Measurements from ENCODE around the gene PTPRT. TPM values are rescaled to one million over a fixed set of nuclear protein-coding genes. Genes with fewer than 3 reads are reported as not detected.

Gene PTPRT
- total RNA-seq, 1 experiment from 2014 or later = not detected

DNA sequence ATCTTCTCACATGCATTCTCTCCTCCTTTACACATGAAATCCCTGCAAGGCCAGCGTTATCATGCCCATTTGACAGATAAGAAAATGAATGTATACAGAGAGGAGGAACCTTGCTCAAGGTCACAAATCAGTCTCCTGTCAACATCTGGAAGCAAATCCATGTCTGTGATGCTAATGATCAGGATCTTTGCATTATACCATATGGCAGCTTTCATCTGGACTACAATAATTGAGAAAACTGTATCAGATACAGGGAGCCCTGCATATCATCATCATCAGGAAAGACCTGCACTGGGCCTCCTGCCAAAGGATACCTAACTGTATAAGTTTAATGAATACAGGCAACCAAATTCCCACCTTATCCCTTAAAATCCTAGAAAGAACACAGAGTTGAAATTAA lies 213.7 kb downstream of the PTPRT start:
- no peak for DNase-seq (ENCODE audit: low spot score)

DNA sequence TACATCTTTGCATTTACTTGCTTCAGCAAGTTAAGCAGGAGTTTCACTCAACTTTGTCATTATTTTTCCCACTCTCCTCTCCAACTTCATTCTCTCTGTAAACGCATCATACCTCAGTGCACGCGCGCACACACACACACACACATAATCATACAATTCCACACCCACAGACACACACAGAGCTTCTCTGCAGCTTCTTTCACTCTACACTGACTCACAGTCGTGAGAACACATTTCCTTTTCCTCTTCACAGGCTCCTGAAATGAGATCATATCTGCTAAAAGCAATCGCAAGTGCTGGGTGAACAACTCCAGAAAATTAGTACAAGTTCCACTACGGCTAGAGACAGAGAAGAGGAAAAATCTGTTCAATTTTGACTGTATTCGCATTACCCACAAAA lies 215.4 kb downstream of the PTPRT start:
- no peak for DNase-seq (ENCODE audit: low spot score)

DNA sequence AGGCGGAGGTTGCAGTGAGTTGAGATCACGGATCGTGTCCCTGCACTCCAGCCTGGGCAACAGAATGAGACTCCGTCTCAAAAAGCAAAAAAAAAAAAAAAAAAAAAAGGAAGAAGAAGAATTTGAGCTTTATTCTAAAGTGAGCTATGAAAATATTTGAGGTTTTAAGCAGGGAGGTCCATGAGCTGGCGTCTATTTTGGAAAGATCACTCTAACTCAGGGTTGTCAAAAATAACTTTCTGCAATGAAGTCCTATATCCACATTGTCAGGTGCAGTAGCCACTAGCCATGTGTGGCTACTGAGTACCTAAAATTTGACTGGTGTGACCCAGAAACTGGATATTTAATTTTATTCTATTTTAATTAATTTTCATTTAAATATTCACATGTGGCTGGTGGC lies 217.1 kb downstream of the PTPRT start:
- DNase-seq (ENCODE audit: low spot score) = no peak

- no peak for DNase-seq (ENCODE audit: low spot score)
Observed at GRCh38 chr20:42968746-42969145, 221.0 kb downstream of the PTPRT start.

- DNase-seq (ENCODE audit: low spot score) = no peak
Observed at GRCh38 chr20:42963796-42964195, 225.9 kb downstream of the PTPRT start.

DNA sequence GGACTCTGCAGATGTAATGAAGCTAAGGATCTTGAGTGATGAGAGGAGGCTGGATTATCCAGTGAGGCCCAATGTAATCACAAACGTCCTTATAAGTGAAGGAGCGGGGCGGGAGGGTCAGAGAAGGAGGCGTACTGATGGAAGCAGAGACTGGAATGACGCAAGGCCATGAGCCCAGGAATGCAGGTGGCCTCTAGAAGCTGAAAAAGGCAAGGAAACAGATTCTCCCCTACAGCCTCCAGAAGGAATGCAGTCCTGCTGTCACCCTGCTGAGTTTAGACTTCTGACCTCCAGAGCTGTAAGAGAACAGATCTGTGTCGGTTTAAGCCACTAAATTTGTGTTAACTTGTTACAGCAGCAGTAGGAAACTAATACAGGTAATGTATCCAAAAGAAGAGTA lies 227.9 kb downstream of the PTPRT start:
- DNase-seq (ENCODE audit: low spot score) = no peak

DNA sequence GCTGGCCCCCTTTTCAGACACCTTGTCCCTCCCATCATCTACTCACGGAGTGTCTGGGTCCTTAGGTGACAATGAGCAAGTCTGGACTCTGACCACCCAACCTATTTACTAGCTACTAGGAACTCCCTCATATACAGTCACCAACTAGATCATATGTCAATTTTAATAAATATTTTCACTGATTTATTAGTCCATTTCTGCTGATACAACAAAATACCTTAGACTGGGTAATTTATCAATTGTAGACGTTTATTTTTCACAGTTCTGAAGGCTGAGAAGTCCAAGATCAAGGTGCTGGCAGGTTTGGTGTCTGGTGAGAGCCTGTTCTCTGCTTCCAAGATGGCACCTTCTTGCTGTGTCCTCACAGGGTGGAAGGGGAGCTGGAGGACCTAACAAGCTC lies 229.7 kb downstream of the PTPRT start:
- no peak for DNase-seq (ENCODE audit: low spot score)

GRCh38 chr20:42958367-42959069 lies 231.2 kb downstream of the PTPRT start:
- DNase-seq (ENCODE audit: low spot score) = no peak

GRCh38 chr20:42957704-42958095 lies 232.0 kb downstream of the PTPRT start:
- no peak for DNase-seq (ENCODE audit: low spot score)

GRCh38 chr20:42957018-42957703 lies 232.5 kb downstream of the PTPRT start:
- no peak for DNase-seq (ENCODE audit: low spot score)

GRCh38 chr20:42955713-42956112 lies 234.0 kb downstream of the PTPRT start:
- no peak for DNase-seq (ENCODE audit: low spot score)

DNA sequence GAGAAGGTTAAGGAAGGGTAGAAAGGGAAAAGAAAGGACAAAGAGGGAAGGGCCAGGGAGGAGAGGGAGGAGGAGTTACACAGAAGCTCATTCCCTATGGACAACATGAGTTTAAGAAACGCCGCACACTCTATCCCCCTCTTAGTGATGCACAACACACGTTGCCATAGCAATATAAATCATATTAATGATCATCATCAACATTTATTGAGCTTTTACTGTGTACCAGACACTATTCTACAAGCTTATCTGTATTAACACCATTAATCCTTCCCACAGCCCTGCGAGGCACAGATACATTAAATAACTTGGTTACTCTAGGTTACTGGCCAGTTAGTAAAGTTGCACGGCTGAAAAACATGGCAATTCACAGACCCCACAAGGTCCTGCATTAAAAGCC lies 234.8 kb downstream of the PTPRT start:
- no peak for DNase-seq (ENCODE audit: low spot score)

DNA sequence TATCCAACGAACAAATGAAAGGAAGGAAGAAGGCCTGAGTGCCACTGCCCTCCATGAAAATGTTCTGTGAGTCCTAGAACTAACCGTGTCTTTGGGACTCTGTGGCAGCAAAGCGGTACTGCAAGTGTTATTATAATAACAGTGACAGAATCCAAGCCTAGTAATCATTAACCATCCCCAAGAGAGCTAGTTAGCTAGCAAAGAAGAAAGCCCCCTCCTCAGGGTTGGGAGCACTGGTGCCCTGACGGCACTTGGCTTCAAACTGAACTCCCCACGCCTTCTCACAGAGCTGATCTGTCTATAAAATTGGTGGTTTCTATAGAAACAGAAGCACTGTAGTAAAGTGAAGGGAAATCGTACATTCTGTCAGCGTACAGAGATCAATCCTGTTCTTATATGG lies 239.8 kb downstream of the PTPRT start:
- no peak for DNase-seq (ENCODE audit: low spot score)

- DNase-seq (ENCODE audit: low spot score) = no peak
Observed at GRCh38 chr20:42945234-42945994, 244.3 kb downstream of the PTPRT start.

GRCh38 chr20:42941629-42942028 lies 248.1 kb downstream of the PTPRT start:
- DNase-seq (ENCODE audit: low spot score) = no peak

GRCh38 chr20:42938441-42939205 lies 251.1 kb downstream of the PTPRT start:
- no peak for DNase-seq (ENCODE audit: low spot score)

- DNase-seq (ENCODE audit: low spot score) = no peak
Observed at GRCh38 chr20:42936482-42936881, 253.2 kb downstream of the PTPRT start.

- no peak for DNase-seq (ENCODE audit: low spot score)
Observed at GRCh38 chr20:42924215-42924614, 265.5 kb downstream of the PTPRT start.

DNA sequence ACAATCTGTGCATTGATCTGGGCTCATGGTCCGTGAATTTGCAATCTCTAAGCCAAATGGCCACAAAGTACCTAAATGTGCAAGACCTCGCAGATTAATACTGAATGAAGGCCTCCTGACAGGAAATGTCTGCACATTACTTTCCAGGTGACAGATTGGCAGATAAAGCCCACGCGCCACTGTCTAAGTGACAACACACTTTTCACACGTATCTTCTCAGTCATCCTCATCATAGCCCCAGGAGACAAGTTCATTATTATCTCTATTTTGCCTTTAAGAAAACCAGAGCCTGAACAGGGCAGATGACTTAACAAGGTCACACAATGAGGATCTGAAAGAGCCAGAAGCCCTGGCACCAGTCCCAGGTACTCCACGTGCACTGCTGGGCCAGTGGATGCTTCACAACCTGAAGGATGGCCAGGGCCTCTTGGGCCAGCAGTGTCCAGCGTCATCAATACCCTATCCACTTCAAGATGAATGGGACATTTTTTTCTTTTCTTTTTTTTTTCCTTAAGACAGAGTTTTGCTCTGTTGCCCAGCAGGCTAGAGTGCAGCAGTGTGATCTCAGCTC lies 266.3 kb downstream of the PTPRT start:
- no peak for DNase-seq (ENCODE audit: low spot score)

DNA sequence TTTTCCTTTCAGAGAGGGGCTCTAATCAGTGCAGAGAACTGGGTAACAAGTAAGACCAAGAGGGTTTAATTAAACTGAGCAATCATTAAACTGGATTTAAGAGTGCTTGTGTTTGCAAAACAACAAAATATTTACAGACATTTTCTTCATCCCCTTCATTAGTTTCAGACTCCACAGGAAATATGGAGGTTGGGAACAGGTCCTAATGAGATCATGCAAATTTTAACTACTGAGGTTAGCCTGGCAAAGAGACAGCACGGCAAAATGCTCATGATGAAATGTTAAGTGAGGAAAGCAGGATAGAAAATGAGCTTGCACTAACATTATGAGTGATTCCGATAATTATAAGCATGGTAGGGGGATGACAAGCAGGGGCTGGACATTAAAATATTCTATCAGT lies 268.9 kb downstream of the PTPRT start:
- no peak for DNase-seq (ENCODE audit: low spot score)

GRCh38 chr20:42919316-42919715 lies 270.4 kb downstream of the PTPRT start:
- no peak for DNase-seq (ENCODE audit: low spot score)

DNA sequence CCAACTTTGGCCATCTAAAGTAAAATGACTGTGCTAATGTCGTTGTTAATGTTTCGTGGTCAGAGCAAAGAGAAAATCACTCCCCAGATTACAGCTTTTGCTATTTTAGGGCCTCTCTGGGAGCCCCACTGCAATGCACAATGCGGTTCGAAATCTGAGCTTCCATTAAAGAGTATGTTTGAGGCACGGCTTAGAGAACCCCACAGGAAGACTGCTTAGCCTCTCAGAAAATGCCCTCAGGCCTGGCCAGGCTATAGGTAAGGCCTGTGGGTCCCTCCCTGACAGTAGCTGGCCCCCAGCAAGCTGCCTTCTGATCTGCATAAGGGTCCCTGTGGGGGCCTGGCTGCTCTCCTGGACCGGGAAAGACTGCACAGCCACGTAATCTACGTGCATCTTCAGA lies 274.6 kb downstream of the PTPRT start:
- no peak for DNase-seq (ENCODE audit: low spot score)
